GM13976 (cell line): ENCODE data around the gene LRRC3C.
A peak's percentile ranks its signal among the peaks of the same experiment; 100 is the strongest.

Experiments used
- DNase-seq: peaks from one replicate; pipeline ENCODE4 v3.0.0; 2012; ENCODE audit warnings: low spot score
- in situ Hi-C: fragments of 300-500 bp; cut with MboI; formaldehyde crosslinking; loops from one replicate; pipeline ENCODE4 v1.12.0; 2022; ENCODE audit warnings: low sequenced_read_pairs, mixed read lengths, inconsistent platforms; ENCODE audit not compliant: unreplicated experiment
- TF ChIP-seq, protein P1 (sequence below): IDR thresholded peaks from 2 replicates; pipeline ENCODE4 v1.5.1; 2012; ENCODE audit warnings: borderline replicate concordance, mild to moderate bottlenecking; ENCODE audit not compliant: insufficient read depth; ENCODE audit errors: extremely low read depth, missing control alignments, control extremely low read depth

Gene LRRC3C

DNA sequence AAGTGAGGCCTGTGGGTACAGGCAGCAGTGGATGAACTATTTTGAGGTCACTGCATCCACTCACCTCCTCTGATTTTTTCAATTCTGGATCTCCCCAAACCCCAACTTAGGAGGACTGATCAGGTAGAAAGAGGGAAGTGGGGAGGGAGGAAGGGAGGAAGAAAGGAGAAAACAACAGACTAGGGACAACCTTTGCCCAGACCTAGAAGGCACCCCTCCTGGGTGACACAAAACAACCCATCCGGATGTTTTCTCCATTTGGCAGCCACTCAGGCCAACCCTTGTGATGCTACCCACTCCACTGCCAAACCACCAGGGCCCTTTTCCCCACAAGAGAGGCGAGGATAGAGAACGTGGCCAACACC, 2.9 kb upstream of the LRRC3C start:
- DNase-seq: no peak
- in situ Hi-C loops: no loop called here
- TF ChIP-seq, protein P1, sequence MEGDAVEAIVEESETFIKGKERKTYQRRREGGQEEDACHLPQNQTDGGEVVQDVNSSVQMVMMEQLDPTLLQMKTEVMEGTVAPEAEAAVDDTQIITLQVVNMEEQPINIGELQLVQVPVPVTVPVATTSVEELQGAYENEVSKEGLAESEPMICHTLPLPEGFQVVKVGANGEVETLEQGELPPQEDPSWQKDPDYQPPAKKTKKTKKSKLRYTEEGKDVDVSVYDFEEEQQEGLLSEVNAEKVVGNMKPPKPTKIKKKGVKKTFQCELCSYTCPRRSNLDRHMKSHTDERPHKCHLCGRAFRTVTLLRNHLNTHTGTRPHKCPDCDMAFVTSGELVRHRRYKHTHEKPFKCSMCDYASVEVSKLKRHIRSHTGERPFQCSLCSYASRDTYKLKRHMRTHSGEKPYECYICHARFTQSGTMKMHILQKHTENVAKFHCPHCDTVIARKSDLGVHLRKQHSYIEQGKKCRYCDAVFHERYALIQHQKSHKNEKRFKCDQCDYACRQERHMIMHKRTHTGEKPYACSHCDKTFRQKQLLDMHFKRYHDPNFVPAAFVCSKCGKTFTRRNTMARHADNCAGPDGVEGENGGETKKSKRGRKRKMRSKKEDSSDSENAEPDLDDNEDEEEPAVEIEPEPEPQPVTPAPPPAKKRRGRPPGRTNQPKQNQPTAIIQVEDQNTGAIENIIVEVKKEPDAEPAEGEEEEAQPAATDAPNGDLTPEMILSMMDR: no peak

DNA sequence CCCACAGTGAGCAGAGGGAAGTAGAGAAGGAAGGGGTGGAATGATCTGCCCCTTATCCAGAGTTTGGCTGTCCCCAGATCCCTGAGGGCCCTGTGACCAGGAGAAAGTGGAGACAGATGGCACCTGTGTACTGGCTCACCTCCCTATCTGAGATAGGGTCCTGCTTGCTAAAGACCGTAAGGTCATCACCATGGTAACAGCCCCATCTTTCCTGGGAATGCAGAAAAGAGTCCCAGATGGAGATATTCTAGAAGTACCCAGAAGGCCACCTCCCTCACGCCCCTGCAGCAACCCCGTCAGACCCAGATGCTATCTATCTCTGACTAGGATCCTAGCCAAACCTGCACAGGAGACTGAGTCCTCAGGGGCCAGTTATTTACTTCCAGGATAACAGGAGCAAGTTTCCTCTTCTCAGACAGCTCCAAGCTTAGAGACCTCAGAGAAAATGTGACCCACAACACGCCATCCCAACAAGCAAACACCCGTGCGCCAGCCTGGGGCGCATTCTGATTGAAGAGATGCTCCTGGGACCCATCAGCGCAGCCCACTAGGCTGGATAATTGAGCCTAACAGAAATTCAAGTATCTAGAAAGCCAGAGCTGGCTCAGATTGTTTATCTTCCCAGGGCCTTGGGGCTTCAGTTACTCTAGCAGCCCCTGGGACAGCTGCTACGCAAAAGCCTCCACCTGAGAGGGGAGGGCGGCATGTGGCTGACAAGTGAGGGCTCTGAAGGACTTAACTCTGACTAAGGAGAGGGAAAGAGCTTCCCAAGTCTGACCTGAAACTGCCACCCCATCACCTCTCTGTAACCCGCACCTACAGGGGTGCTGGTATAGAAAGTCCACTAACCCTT, 2.0 kb upstream of the LRRC3C start:
- in situ Hi-C loops: no loop called here
- TF ChIP-seq, protein P1: no peak
- no peak for DNase-seq

DNA sequence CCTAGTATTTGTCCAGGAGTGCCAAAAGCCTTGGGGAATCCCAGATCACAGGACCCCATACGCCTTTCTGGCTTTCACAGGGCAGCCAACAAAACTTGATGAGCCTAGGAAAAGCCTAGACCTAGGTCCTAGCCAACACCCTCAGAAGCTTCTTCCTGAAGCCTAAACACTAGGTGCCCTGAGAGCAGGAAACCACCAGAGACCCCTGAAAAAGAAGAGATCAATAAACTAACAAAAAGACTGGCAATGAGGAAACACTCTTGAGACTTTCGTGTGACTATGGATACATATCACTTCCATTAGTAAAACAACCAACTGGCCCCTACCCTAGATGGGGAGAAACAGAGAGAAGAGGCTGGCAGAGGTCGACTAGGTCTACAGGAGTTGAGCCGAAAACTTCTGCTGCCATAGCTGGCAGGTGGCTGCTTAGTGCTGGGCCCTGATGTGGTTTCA, 1.4 kb upstream of the LRRC3C start:
- no peak for DNase-seq
- in situ Hi-C loops: no loop called here

DNA sequence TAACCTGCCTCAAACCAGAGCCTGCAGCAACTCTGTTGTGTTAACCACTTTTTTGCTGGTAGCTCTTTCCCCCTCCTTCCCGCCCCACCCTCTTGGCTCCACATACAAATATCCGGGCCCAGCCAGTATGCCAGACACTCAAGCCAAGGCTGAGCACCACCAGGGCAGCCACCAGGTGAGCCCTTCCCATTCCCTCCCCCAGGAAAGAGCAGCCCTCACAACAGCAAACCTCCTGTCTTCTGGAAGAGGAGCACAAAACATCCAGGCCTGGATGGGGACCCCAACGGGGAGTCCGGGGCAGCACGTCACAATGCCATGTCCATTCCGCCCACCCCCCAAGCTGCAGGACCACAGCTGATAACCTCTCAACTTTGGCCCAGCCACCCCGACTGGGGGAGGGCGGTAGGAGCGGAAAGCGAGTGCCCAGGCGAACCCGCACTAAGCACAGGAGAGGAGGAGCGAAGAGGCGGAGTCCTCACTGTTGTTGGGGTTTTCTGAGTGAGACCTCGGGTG, 888 bp upstream of the LRRC3C start:
- TF ChIP-seq, protein P1: no peak
- in situ Hi-C loops: no loop called here
- peak; percentile 68 for DNase-seq

More for the DNA sequence above, 1.4 kb upstream of the LRRC3C start:
- TF ChIP-seq, protein P1: no peak

- DNase-seq: no peak
- in situ Hi-C loops: no loop called here
- TF ChIP-seq, protein P1: no peak
These were observed 661 bp downstream of the LRRC3C start for GRCh38 chr17:39927929-39928857.

GRCh38 chr17:39928858-39929645, 1.5 kb downstream of the LRRC3C start:
- in situ Hi-C loops: no loop called here
- peak; percentile 56 for DNase-seq
- TF ChIP-seq, protein P1: no peak
